IMR-90 (cell line): Measurements from ENCODE around the gene NPHP4. TPM values are rescaled to one million over a fixed set of nuclear protein-coding genes. Genes with fewer than 3 reads are reported as not detected.

Experiments
- ATAC-seq: fragments of 200-7000 bp; cut with Tn5 transposase; 2 replicates; pipeline ENCODE4 v1.9.1; 2020; ENCODE audit warnings: low read depth, mild to moderate bottlenecking, moderate library complexity
- BruUV-seq: library from RNA; stranded (reverse); fragments of 400-500 nt; replicated peaks from 2 replicates; lab custom pipeline; 2021; lab: Mats Ljungman, UMichigan
- CTCF ChIA-PET: fragments of 300-600 bp; formaldehyde crosslinking; extraction: SDS; loops from one replicate; lab custom pipeline; 2021; ENCODE audit warnings: antibody characterized with exemption; lab: Yijun Ruan, JAX
- POLR2A ChIA-PET: fragments of 300-600 bp; sonication (Branson Sonifier 250); formaldehyde crosslinking; loops from one replicate; lab custom pipeline; 2022; ENCODE audit warnings: antibody characterized with exemption; ENCODE audit not compliant: unreplicated experiment; lab: Charles Lee
- DNase-seq: peaks from one replicate; pipeline ENCODE4 v3.0.0; 2013
- H2AFZ ChIP-seq: replicated peaks from 2 replicates; pipeline ENCODE3; 2013; ENCODE audit warnings: low read length, mild to moderate bottlenecking; ENCODE audit not compliant: poor library complexity
- H2AK5ac ChIP-seq: 2 replicates; pipeline ENCODE4 v1.6.1; 2013; ENCODE audit warnings: low read depth, low read length, inconsistent platforms
- H2AK9ac ChIP-seq: replicated peaks from 2 replicates; pipeline ENCODE3; 2013; ENCODE audit warnings: mild to moderate bottlenecking, low read depth, low read length, moderate library complexity; ENCODE audit not compliant: poor library complexity
- H2BK120ac ChIP-seq: 2 replicates; pipeline ENCODE4 v1.6.1; 2013; ENCODE audit warnings: low read depth, low read length, inconsistent platforms
- H2BK15ac ChIP-seq: 3 replicates; pipeline ENCODE4 v1.6.1; 2013; ENCODE audit warnings: low read depth, low read length, inconsistent platforms
- H2BK20ac ChIP-seq: 2 replicates; pipeline ENCODE4 v1.6.1; 2013; ENCODE audit warnings: low read depth, mild to moderate bottlenecking, inconsistent platforms, low read length, moderate library complexity
- H2BK5ac ChIP-seq: 2 replicates; pipeline ENCODE4 v1.6.1; 2013; ENCODE audit warnings: mild to moderate bottlenecking, low read depth, low read length, inconsistent platforms; ENCODE audit not compliant: poor library complexity, severe bottlenecking
- H3K14ac ChIP-seq: replicated peaks from 2 replicates; pipeline ENCODE4 v1.6.1; 2013; ENCODE audit warnings: low read depth, low read length, inconsistent platforms
- H3K18ac ChIP-seq: 2 replicates; pipeline ENCODE4 v1.6.1; 2013; ENCODE audit warnings: low read depth, low read length, control low read depth
- H3K23ac ChIP-seq: 2 replicates; pipeline ENCODE4 v1.6.1; 2013; ENCODE audit warnings: low read depth, low read length, inconsistent platforms
- H3K27ac ChIP-seq: 2 replicates; pipeline ENCODE4 v1.5.1; 2013; ENCODE audit warnings: mild to moderate bottlenecking, control low read depth, low read length; ENCODE audit not compliant: insufficient read depth
- H3K27me3 ChIP-seq: 2 replicates; pipeline ENCODE4 v1.6.1; 2013; ENCODE audit warnings: low read length; ENCODE audit not compliant: control insufficient read depth, insufficient read depth
- H3K36me3 ChIP-seq: 2 replicates; pipeline ENCODE4 v1.6.1; 2013; ENCODE audit warnings: low read length, mixed read lengths; ENCODE audit not compliant: control insufficient read depth, insufficient read depth
- H3K4ac ChIP-seq: 2 replicates; pipeline ENCODE4 v1.6.1; 2013; ENCODE audit warnings: low read depth, low read length, inconsistent platforms
- H3K4me1 ChIP-seq: 2 replicates; pipeline ENCODE4 v1.6.1; 2013; ENCODE audit warnings: low read length, mixed read lengths; ENCODE audit not compliant: control insufficient read depth, insufficient read depth
- H3K4me2 ChIP-seq: 2 replicates; pipeline ENCODE4 v1.6.1; 2013; ENCODE audit warnings: low read depth, mild to moderate bottlenecking, control low read depth, low read length, moderate library complexity
- H3K4me3 ChIP-seq: 2 replicates; pipeline ENCODE4 v1.5.1; 2013; ENCODE audit warnings: low read depth, mild to moderate bottlenecking, control low read depth, low read length, moderate library complexity; ENCODE audit not compliant: insufficient read depth
- H3K56ac ChIP-seq: 2 replicates; pipeline ENCODE4 v1.6.1; 2013; ENCODE audit warnings: low read length, inconsistent platforms; ENCODE audit not compliant: insufficient read depth; ENCODE audit errors: extremely low read depth
- H3K79me1 ChIP-seq, 2 experiments: 2 replicates each; pipeline ENCODE4 v1.6.1; 2013; ENCODE audit warnings: low read length in 2 of 2, inconsistent platforms in 1 of 2, low read depth in 1 of 2
- H3K9ac ChIP-seq: 2 replicates; pipeline ENCODE4 v1.6.1; 2013; ENCODE audit warnings: low read depth, low read length, control low read depth
- H3K9me1 ChIP-seq: 2 replicates; pipeline ENCODE4 v1.6.1; 2013; ENCODE audit warnings: low read length, inconsistent platforms; ENCODE audit not compliant: insufficient read depth
- H3K9me3 ChIP-seq: 2 replicates; pipeline ENCODE4 v1.6.1; 2013; ENCODE audit warnings: low read length; ENCODE audit not compliant: control insufficient read depth, insufficient read depth
- H4K20me1 ChIP-seq: 2 replicates; pipeline ENCODE4 v1.6.1; 2013; ENCODE audit warnings: low read length, inconsistent platforms; ENCODE audit not compliant: insufficient read depth
- H4K5ac ChIP-seq: 2 replicates; pipeline ENCODE4 v1.6.1; 2013; ENCODE audit warnings: mild to moderate bottlenecking, low read depth, low read length, control low read depth
- H4K8ac ChIP-seq, 2 experiments: 2 replicates each; pipeline ENCODE4 v1.6.1; 2013; ENCODE audit warnings: low read depth in 2 of 2, low read length in 2 of 2, control low read depth in 1 of 2, inconsistent platforms in 1 of 2
- H4K91ac ChIP-seq: 2 replicates; pipeline ENCODE4 v1.6.1; 2013; ENCODE audit warnings: low read depth, low read length, inconsistent platforms; ENCODE audit not compliant: insufficient read depth
- BHLHE40 ChIP-seq: fragments of 150-350 bp; IDR thresholded peaks from 2 replicates; pipeline ENCODE4 v1.6.1; 2016; ENCODE audit warnings: mild to moderate bottlenecking, low read depth, low read length
- CEBPB ChIP-seq: IDR thresholded peaks from 2 replicates; pipeline ENCODE4 v1.6.1; 2012; ENCODE audit warnings: low read depth, low read length, improper control_type of control experiment
- CHD1 ChIP-seq: IDR thresholded peaks from 2 replicates; pipeline ENCODE4 v1.6.1; 2012; ENCODE audit warnings: low read depth, low read length, improper control_type of control experiment
- CTCF ChIP-seq: conservative IDR thresholded peaks from 2 replicates; pipeline ENCODE4 v1.5.1; 2012; ENCODE audit warnings: mild to moderate bottlenecking, low read depth, low read length, improper control_type of control experiment
- ELK1 ChIP-seq: fragments of 150-350 bp; IDR thresholded peaks from 2 replicates; pipeline ENCODE4 v1.6.1; 2016; ENCODE audit warnings: low read depth, mild to moderate bottlenecking, low read length, moderate library complexity, borderline replicate concordance
- FOS ChIP-seq: fragments of 150-350 bp; IDR thresholded peaks from 2 replicates; pipeline ENCODE4 v1.6.1; 2016; ENCODE audit warnings: low read depth, low read length
- MAFK ChIP-seq: IDR thresholded peaks from 2 replicates; pipeline ENCODE4 v1.6.1; 2012; ENCODE audit warnings: low read depth, low read length, improper control_type of control experiment
- MAZ ChIP-seq: IDR thresholded peaks from 2 replicates; pipeline ENCODE4 v1.6.1; 2012; ENCODE audit warnings: low read depth, mild to moderate bottlenecking, low read length, improper control_type of control experiment, moderate library complexity, borderline replicate concordance
- MXI1 ChIP-seq: IDR thresholded peaks from 2 replicates; pipeline ENCODE4 v1.6.1; 2012; ENCODE audit warnings: low read depth, mild to moderate bottlenecking, low read length, moderate library complexity, borderline replicate concordance
- NFE2L2 ChIP-seq: fragments of 150-350 bp; IDR thresholded peaks from 2 replicates; pipeline ENCODE4 v1.6.1; 2016; ENCODE audit warnings: low read depth, mild to moderate bottlenecking, low read length
- RAD21 ChIP-seq: IDR thresholded peaks from 2 replicates; pipeline ENCODE4 v1.6.1; 2012; ENCODE audit warnings: low read length, improper control_type of control experiment
- RCOR1 ChIP-seq: IDR thresholded peaks from 2 replicates; pipeline ENCODE4 v1.6.1; 2012; ENCODE audit warnings: mild to moderate bottlenecking, low read length, improper control_type of control experiment; ENCODE audit not compliant: insufficient replicate concordance
- RFX5 ChIP-seq: IDR thresholded peaks from 2 replicates; pipeline ENCODE4 v1.8.0; 2012; ENCODE audit warnings: low read depth, mild to moderate bottlenecking, low read length, moderate library complexity
- SMC3 ChIP-seq: fragments of 150-350 bp; IDR thresholded peaks from 2 replicates; pipeline ENCODE4 v1.6.1; 2016; ENCODE audit warnings: low read depth, mild to moderate bottlenecking, antibody characterized with exemption, low read length, moderate library complexity
- USF2 ChIP-seq: fragments of 150-350 bp; IDR thresholded peaks from 2 replicates; pipeline ENCODE4 v1.6.1; 2017; ENCODE audit warnings: mild to moderate bottlenecking, antibody characterized with exemption, low read length, low read depth
- WGBS, 2 experiments: methylation state at CpG; one replicate each; pipeline versions ENCODE4 v1.1.5 to v1.1.7; 2013; ENCODE audit warnings: missing lambda C conversion rate in 2 of 2; ENCODE audit not compliant: insufficient read length in 1 of 2; ENCODE audit errors: extremely low coverage in 2 of 2; 5-methylcytosine and 5-hydroxymethylcytosine counted together
- dilution Hi-C: fragments of 300-500 bp; cut with HindIII; formaldehyde crosslinking; loops from one replicate; pipeline ENCODE4 v1.14.3; 2018; ENCODE audit warnings: low sequenced_read_pairs; ENCODE audit not compliant: unreplicated experiment
- in situ Hi-C: fragments of 300-500 bp; cut with MboI; formaldehyde crosslinking; loops from 3 replicates; pipeline ENCODE4 v1.14.3; 2019; ENCODE audit warnings: low sequenced_read_pairs, inconsistent platforms, mixed read lengths
- intact Hi-C: fragments of 100-400 bp; cut with micrococcal nuclease; formaldehyde crosslinking; loops from 2 replicates; pipeline ENCODE4 v1.10.0; 2022
- polyA plus RNA-seq, 3 experiments: library from polyadenylated mRNA; depleted of rRNA; stranded (reverse); fragments of >200 nt; gene quantifications; 2 replicates each; pipeline ENCODE4 v1.2.3, GENCODE V29; 2012; ENCODE audit warnings: low replicate concordance in 1 of 3
- total RNA-seq: library from RNA; depleted of rRNA; stranded (reverse); fragments of >200 nt; gene quantifications from 2 replicates; pipeline ENCODE4 v1.2.3, GENCODE V29; 2012

NPHP4 gene
- total and polyA plus RNA-seq, 2 of the 4 experiments (the other 2 are of a cell fraction) = 2.0 to 5.5 TPM

- H3K27ac ChIP-seq = no peak overlapping the region
- ChIA-PET POLR2A (no interaction called here), CTCF (no interaction called here)
- H3K36me3 ChIP-seq = peaks cover 14% of the 10 kb centered on the region
- H3K79me1 ChIP-seq = no peaks in the 10 kb centered on the region
- H2BK20ac ChIP-seq = no peak overlapping the region
- ATAC-seq (no peak), DNase-seq (no peak)
- H3K14ac ChIP-seq = no peak overlapping the region
- no peak overlapping the region for H3K4me3 ChIP-seq
- no peak for TF ChIP-seq ELK1
- TF ChIP-seq MAZ = no peak
- no peak for TF ChIP-seq CTCF
- no peak for TF ChIP-seq MAFK
- TF ChIP-seq RAD21 = no peak
- no peak for TF ChIP-seq SMC3
- TF ChIP-seq BHLHE40 = no peak
- no peak for TF ChIP-seq RCOR1
- TF ChIP-seq USF2 = no peak
- no peak for TF ChIP-seq FOS
- no peak for TF ChIP-seq CEBPB
- TF ChIP-seq NFE2L2 = no peak
- TF ChIP-seq MXI1 = no peak
- TF ChIP-seq RFX5 = no peak
- no peak for TF ChIP-seq CHD1
- H3K4ac ChIP-seq = no peak overlapping the region
- H3K4me1 ChIP-seq = no peaks in the 10 kb centered on the region
- no peak overlapping the region for H2BK15ac ChIP-seq
- no peak overlapping the region for H2AK9ac ChIP-seq
- H3K9me3 ChIP-seq = peaks cover 7% of the 10 kb centered on the region; the same call in 1 of the 2 replicates
- H3K18ac ChIP-seq = no peak overlapping the region
- no peaks in the 10 kb centered on the region for H3K9me1 ChIP-seq
- H3K9ac ChIP-seq = no peak overlapping the region
- no peak overlapping the region for H3K56ac ChIP-seq
- H2BK120ac ChIP-seq = no peak overlapping the region
- in situ Hi-C loops = no loop called here
- intact Hi-C loops = no loop called here
- H2AFZ ChIP-seq = peak overlapping the region; percentile 8
- H4K20me1 ChIP-seq = no peaks in the 10 kb centered on the region
- dilution Hi-C loops = no loop called here
- H2AK5ac ChIP-seq = no peak overlapping the region
- WGBS, 2 experiments = 87% methylated on average over 21 of the region's 27 CpGs; no CpG with 5 or more reads in 1 of the 2 experiments
- no peak overlapping the region for H4K5ac ChIP-seq
- H3K27me3 ChIP-seq = no peaks in the 10 kb centered on the region
- H4K91ac ChIP-seq = no peak overlapping the region
- H2BK5ac ChIP-seq = no peak overlapping the region
- no peak overlapping the region for H3K23ac ChIP-seq
- BruUV-seq = no TSS peak
- no peak overlapping the region for H3K4me2 ChIP-seq
- no peak overlapping the region for H4K8ac ChIP-seq
Observed at GRCh38 chr1:5882367-5883128, 109.7 kb downstream of the NPHP4 start.
